Endothelial cell of umbilical vein (primary cell): ENCODE measurements around the gene NFILZ. TPM values are rescaled to one million over a fixed set of nuclear protein-coding genes. Genes with fewer than 3 reads are reported as not detected.

Experiments used
- BruUV-seq: library from RNA; stranded (reverse); fragments of 400-500 nt; replicated peaks from 2 replicates; lab custom pipeline; 2021; lab: Mats Ljungman, UMichigan
- CTCF ChIA-PET: fragments of 300-600, 350-600 bp; sonication (Branson Sonifier 250); formaldehyde crosslinking; loops from one replicate; lab custom pipeline; 2021; ENCODE audit warnings: antibody characterized with exemption, inconsistent platforms; lab: Charles Lee
- POLR2A ChIA-PET: fragments of 300-600, 350-600 bp; sonication (Branson Sonifier 250); formaldehyde crosslinking; loops from one replicate; lab custom pipeline; 2021; ENCODE audit warnings: antibody characterized with exemption, inconsistent platforms; lab: Charles Lee
- DNase-seq: peaks from one replicate; pipeline ENCODE4 v3.0.0-alpha.2; 2011; ENCODE audit warnings: low read depth, low spot score
- FAIRE-seq: peaks from 2 replicates; lab custom pipeline; 2011; peaks lifted over from hg19 to GRCh38; lab: Jason Lieb, UNC
- H2AFZ ChIP-seq: 2 replicates; pipeline ENCODE4 v1.6.0; 2012; ENCODE audit warnings: low read depth, low read length, control low read depth, inconsistent platforms
- H3K27ac ChIP-seq: 2 replicates; pipeline ENCODE4 v1.5.1; 2011; ENCODE audit warnings: low read depth, mild to moderate bottlenecking, control low read depth, low read length, moderate library complexity; ENCODE audit not compliant: insufficient read depth
- H3K27me3 ChIP-seq, 2 experiments: 2 replicates each; pipeline versions ENCODE4 v1.6.0 to v1.6.1; 2011; ENCODE audit warnings: low read length in 2 of 2, mixed read lengths in 1 of 2; ENCODE audit not compliant: control insufficient read depth in 2 of 2, insufficient read depth in 2 of 2
- H3K36me3 ChIP-seq, 2 experiments: 2 replicates in 1 of 2; 3 replicates in 1 of 2; pipeline ENCODE4 v1.5.1; 2011; ENCODE audit warnings: low read length in 2 of 2, mild to moderate bottlenecking in 1 of 2, moderate library complexity in 1 of 2; ENCODE audit not compliant: control insufficient read depth in 2 of 2, insufficient read depth in 2 of 2; ENCODE audit errors: extremely low read depth in 1 of 2
- H3K4me1 ChIP-seq: 3 replicates; pipeline ENCODE4 v1.5.1; 2011; ENCODE audit warnings: mild to moderate bottlenecking, low read length; ENCODE audit not compliant: control insufficient read depth, insufficient read depth; ENCODE audit errors: extremely low read depth
- H3K4me2 ChIP-seq: 2 replicates; pipeline ENCODE4 v1.6.1; 2011; ENCODE audit warnings: low read length, control low read depth, mixed read lengths; ENCODE audit not compliant: insufficient read depth
- H3K4me3 ChIP-seq, 3 experiments: fragments of 200-600 bp in 1 of 3; sonication (generic), shearing (Covaris generic) in 1 of 3; replicated peaks in 1 of 3; 2 replicates each; pipeline ENCODE4 v1.5.1; 2011 to 2016; ENCODE audit warnings: control low read depth in 3 of 3, low read length in 3 of 3, mild to moderate bottlenecking in 2 of 3, inconsistent platforms in 1 of 3, low read depth in 1 of 3, moderate library complexity in 1 of 3; ENCODE audit not compliant: insufficient read depth in 1 of 3
- H3K79me2 ChIP-seq: 2 replicates; pipeline ENCODE4 v1.6.0; 2012; ENCODE audit warnings: low read length, inconsistent platforms; ENCODE audit not compliant: control insufficient read depth, insufficient read depth
- H3K9ac ChIP-seq: replicated peaks from 2 replicates; pipeline ENCODE3; 2011; ENCODE audit warnings: low read length, control low read depth; ENCODE audit not compliant: insufficient read depth; ENCODE audit errors: extremely low read depth
- H3K9me1 ChIP-seq: replicated peaks from 3 replicates; pipeline ENCODE4 v1.6.0; 2011; ENCODE audit warnings: mild to moderate bottlenecking, low read length; ENCODE audit not compliant: control insufficient read depth, insufficient read depth; ENCODE audit errors: extremely low read depth
- H3K9me3 ChIP-seq: replicated peaks from 2 replicates; pipeline ENCODE4 v1.5.1; 2012; ENCODE audit warnings: low read length, inconsistent platforms; ENCODE audit not compliant: control insufficient read depth, insufficient read depth
- H4K20me1 ChIP-seq: replicated peaks from 2 replicates; pipeline ENCODE3; 2011; ENCODE audit warnings: mild to moderate bottlenecking, low read length; ENCODE audit not compliant: control insufficient read depth, insufficient read depth; ENCODE audit errors: extremely low read depth
- CTCF ChIP-seq, 2 donors: IDR thresholded peaks; 1 replicate in 1 of 2; 2 replicates in 1 of 2; pipeline ENCODE4 v1.5.1; 2011; ENCODE audit warnings: low read length in 2 of 2, mild to moderate bottlenecking in 2 of 2, moderate library complexity in 2 of 2, control low read depth in 1 of 2, inconsistent platforms in 1 of 2, low read depth in 1 of 2; ENCODE audit not compliant: insufficient read depth in 1 of 2; ENCODE audit errors: extremely low read depth in 1 of 2
- EZH2 ChIP-seq: IDR thresholded peaks from 2 replicates; pipeline ENCODE4 v1.6.1; 2012; ENCODE audit warnings: borderline replicate concordance, low read depth, mild to moderate bottlenecking, moderate library complexity, low read length, inconsistent platforms; ENCODE audit not compliant: severe bottlenecking
- FOS ChIP-seq: IDR thresholded peaks from 2 replicates; pipeline ENCODE4 v1.6.1; 2011; ENCODE audit warnings: mild to moderate bottlenecking, low read length, moderate library complexity, borderline replicate concordance; ENCODE audit not compliant: insufficient read depth
- GATA2 ChIP-seq: IDR thresholded peaks from 2 replicates; pipeline ENCODE4 v1.7.0; 2011; ENCODE audit warnings: low read depth, mild to moderate bottlenecking, moderate library complexity, mixed read lengths, low read length; ENCODE audit not compliant: insufficient read length, insufficient read depth
- JUN ChIP-seq: IDR thresholded peaks from 2 replicates; pipeline ENCODE4 v1.6.1; 2011; ENCODE audit warnings: borderline replicate concordance, low read depth; ENCODE audit not compliant: insufficient read length, insufficient read depth
- MAX ChIP-seq: IDR thresholded peaks from 2 replicates; pipeline ENCODE4 v1.6.1; 2011; ENCODE audit not compliant: insufficient read depth, insufficient read length
- MYC ChIP-seq: IDR thresholded peaks from one replicate; pipeline ENCODE4 v1.6.1; 2011; ENCODE audit warnings: mild to moderate bottlenecking, low read depth, low read length
- POLR2A ChIP-seq: IDR thresholded peaks from 2 replicates; pipeline ENCODE4 v1.6.1; 2012; ENCODE audit warnings: low read depth, mild to moderate bottlenecking, control low read depth, low read length
- POLR2AphosphoS5 ChIP-seq: IDR thresholded peaks from 2 replicates; pipeline ENCODE4 v1.6.1; 2012; ENCODE audit warnings: low read depth, mild to moderate bottlenecking, control low read depth, low read length, moderate library complexity; ENCODE audit not compliant: insufficient read depth
- dilution Hi-C: fragments of 300-500 bp; cut with MboI; formaldehyde crosslinking; loops from one replicate; pipeline ENCODE4 v1.15.0; 2019; ENCODE audit warnings: low sequenced_read_pairs; ENCODE audit not compliant: extremely low pct_ligation_motif_present
- intact Hi-C: fragments of 100-400 bp; cut with micrococcal nuclease; formaldehyde crosslinking; loops from one replicate; pipeline ENCODE4 v1.10.0; 2022
- polyA plus RNA-seq, 4 experiments: library from polyadenylated mRNA; depleted of rRNA in 3 of 4; stranded (reverse) in 3 of 4; unstranded in 1 of 4; fragments of >200 nt; gene quantifications; 2 replicates each; pipeline versions ENCODE4 v1.2.1 to v1.2.3, GENCODE V29; 2011 to 2012; ENCODE audit warnings: missing spikeins in 1 of 4
- total RNA-seq: library from RNA; stranded (reverse); gene quantifications from 2 replicates; pipeline ENCODE4 v1.2.3, GENCODE V29; 2021

Gene NFILZ
- total and polyA plus RNA-seq, 2 donors (not counting 3 experiments of a cell fraction or from before 2014, with no cell fraction given), result not detected

- DNase-seq (no peak), FAIRE-seq (no peak)
- BruUV-seq, result no TSS peak
- no peaks in the 10 kb centered on the region for H3K9me1 ChIP-seq
- H3K9ac ChIP-seq, result no peak overlapping the region
- H3K27me3 ChIP-seq, result no peaks in the 10 kb centered on the region
- peaks cover 9% of the 10 kb centered on the region for H3K4me1 ChIP-seq
- no peak overlapping the region for H2AFZ ChIP-seq
- ChIA-PET POLR2A (no interaction called here), CTCF (interaction anchor here (0.6 to 2.6 kb wide), 5 partner anchors 27 to 1108 kb away, joined by 3 to 12 read pairs (median 3); no protein-coding TSS in a partner anchor)
- dilution Hi-C loops (no loop called here), intact Hi-C loops (no loop called here)
- H3K9me3 ChIP-seq, result no peaks in the 10 kb centered on the region
- H4K20me1 ChIP-seq, result no peaks in the 10 kb centered on the region
- TF ChIP-seq JUN (no peak), GATA2 (no peak), MYC (no peak), MAX (no peak), POLR2AphosphoS5 (no peak), POLR2A (no peak), EZH2 (no peak), FOS (no peak), CTCF (IDR thresholded peaks at IDR 0.05; ENCODE audit: extremely low read depth in 1 of 2, insufficient read depth in 1 of 2, low read depth in 1 of 2, low read length in 2 of 2) (no peak)
- no peaks in the 10 kb centered on the region for H3K36me3 ChIP-seq
- H3K27ac ChIP-seq, result no peak overlapping the region
- no peaks in the 10 kb centered on the region for H3K79me2 ChIP-seq
- H3K4me2 ChIP-seq, result no peak overlapping the region
- no peak overlapping the region for H3K4me3 ChIP-seq
These were observed 17.6 kb upstream of the NFILZ start for GRCh38 chr19:8612807-8613171.
